SK-N-SH (cell line): ENCODE measurements around the gene CDK14. TPM values are rescaled to one million over a fixed set of nuclear protein-coding genes. Genes with fewer than 3 reads are reported as not detected.

Experiments used
- CTCF ChIA-PET: fragments of 300-600, 350-600 bp; formaldehyde crosslinking; extraction: SDS; loops from one replicate; lab custom pipeline; 2021; lab: Yijun Ruan, JAX
- POLR2A ChIA-PET: fragments of 350-600 bp; sonication (Branson Sonifier 250); formaldehyde crosslinking; extraction: SDS; loops from one replicate; lab custom pipeline; 2020; ENCODE audit warnings: antibody characterized with exemption, inconsistent platforms; lab: Yijun Ruan, JAX
- DNase-seq: peaks from one replicate; pipeline ENCODE4 v3.0.0; 2012
- H2AFZ ChIP-seq: fragments of 200-600 bp; sonication (generic); 2 replicates; pipeline ENCODE4 v1.8.1; 2016; ENCODE audit warnings: antibody characterized with exemption, mild to moderate bottlenecking, low read depth
- H3F3A ChIP-seq: fragments of 200-600 bp; sonication (generic); replicated peaks from 2 replicates; pipeline ENCODE3; 2016; ENCODE audit warnings: antibody characterized with exemption, mild to moderate bottlenecking; ENCODE audit not compliant: insufficient read depth
- H3K27ac ChIP-seq, 2 experiments: fragments of 200-500 bp in 1 of 2; fragments of 200-600 bp in 1 of 2; sonication (Bioruptor generic) in 1 of 2; sonication (generic), shearing (Covaris generic) in 1 of 2; 2 replicates each; pipeline versions ENCODE4 v1.5.1 to v1.6.1; 2014 to 2016; ENCODE audit warnings: low read depth in 2 of 2, inconsistent platforms in 1 of 2, low read length in 1 of 2, mild to moderate bottlenecking in 1 of 2, mixed read lengths in 1 of 2
- H3K27me3 ChIP-seq: fragments of 200-600 bp; sonication (generic), shearing (Covaris generic); 2 replicates; pipeline ENCODE4 v1.6.1; 2016; ENCODE audit warnings: mixed run types; ENCODE audit not compliant: insufficient read depth
- H3K36me3 ChIP-seq, 2 experiments: fragments of 200-500 bp in 1 of 2; fragments of 200-600 bp in 1 of 2; sonication (Bioruptor generic) in 1 of 2; sonication (generic) in 1 of 2; replicated peaks in 1 of 2; 2 replicates each; pipeline versions ENCODE3 to v1.5.1; 2014 to 2016; ENCODE audit warnings: low read length in 1 of 2, mild to moderate bottlenecking in 1 of 2; ENCODE audit not compliant: insufficient read depth in 2 of 2, control insufficient read depth in 1 of 2
- H3K4me1 ChIP-seq, 2 experiments: fragments of 200-500 bp in 1 of 2; fragments of 200-600 bp in 1 of 2; sonication (Bioruptor generic) in 1 of 2; sonication (generic), shearing (Covaris generic) in 1 of 2; 2 replicates each; pipeline versions ENCODE4 v1.5.1 to v1.6.1; 2014 to 2016; ENCODE audit warnings: low read depth in 1 of 2, low read length in 1 of 2, mixed run types in 1 of 2; ENCODE audit not compliant: insufficient read depth in 2 of 2, control insufficient read depth in 1 of 2
- H3K4me2 ChIP-seq: fragments of 200-600 bp; sonication (generic), shearing (Covaris generic); 2 replicates; pipeline ENCODE4 v1.6.1; 2017; ENCODE audit warnings: mixed run types
- H3K4me3 ChIP-seq, 2 experiments: fragments of 200-500 bp in 1 of 2; fragments of 200-600 bp in 1 of 2; sonication (Bioruptor generic) in 1 of 2; sonication (generic), shearing (Covaris generic) in 1 of 2; 2 replicates each; pipeline versions ENCODE4 v1.5.1 to v1.8.1; 2014 to 2016; ENCODE audit warnings: low read depth in 2 of 2, inconsistent platforms in 1 of 2, low read length in 1 of 2, mild to moderate bottlenecking in 1 of 2, mixed read lengths in 1 of 2, moderate library complexity in 1 of 2
- H3K79me2 ChIP-seq: fragments of 200-600 bp; sonication (generic); 2 replicates; pipeline ENCODE4 v1.8.1; 2017; ENCODE audit warnings: mild to moderate bottlenecking; ENCODE audit not compliant: insufficient read depth
- H3K9ac ChIP-seq: fragments of 200-600 bp; sonication (generic); 2 replicates; pipeline ENCODE4 v1.6.1; 2017; ENCODE audit warnings: mixed run types
- H3K9me2 ChIP-seq: fragments of 200-600 bp; sonication (generic); 2 replicates; pipeline ENCODE4 v1.6.1; 2017; ENCODE audit warnings: mixed run types
- H3K9me3 ChIP-seq: fragments of 200-600 bp; sonication (generic); 2 replicates; pipeline ENCODE4 v1.6.1; 2017; ENCODE audit warnings: mixed run types, mild to moderate bottlenecking, moderate library complexity
- H4K20me1 ChIP-seq: fragments of 200-600 bp; sonication (generic); 2 replicates; pipeline ENCODE4 v1.6.1; 2017; ENCODE audit warnings: mild to moderate bottlenecking, mixed run types; ENCODE audit not compliant: insufficient read depth
- ELF1 ChIP-seq: IDR thresholded peaks from 2 replicates; pipeline ENCODE4 v1.4.0; 2012
- FOXM1 ChIP-seq: IDR thresholded peaks from 2 replicates; pipeline ENCODE4 v1.4.0; 2012; ENCODE audit warnings: low read depth, mild to moderate bottlenecking
- JUND ChIP-seq: IDR thresholded peaks from 2 replicates; pipeline ENCODE4 v1.4.0; 2012
- MEF2A ChIP-seq: IDR thresholded peaks from 2 replicates; pipeline ENCODE4 v1.4.0; 2012; ENCODE audit warnings: low read depth, borderline replicate concordance
- NRF1 ChIP-seq: IDR thresholded peaks from 2 replicates; pipeline ENCODE4 v1.6.1; 2012; ENCODE audit warnings: low read depth, mild to moderate bottlenecking, low read length
- RAD21 ChIP-seq: IDR thresholded peaks from 2 replicates; pipeline ENCODE4 v1.6.1; 2012; ENCODE audit warnings: mild to moderate bottlenecking, low read length
- SIN3A ChIP-seq: IDR thresholded peaks from 2 replicates; pipeline ENCODE4 v1.6.1; 2012; ENCODE audit warnings: low read depth, mild to moderate bottlenecking, low read length, moderate library complexity, borderline replicate concordance
- SMC3 ChIP-seq: IDR thresholded peaks from 2 replicates; pipeline ENCODE4 v1.6.1; 2012; ENCODE audit warnings: low read depth, low read length, improper control_type of control experiment
- WGBS: methylation state at CpG from one replicate; pipeline ENCODE4 v1.1.6; 2017; ENCODE audit warnings: low lambda C conversion rate; 5-methylcytosine and 5-hydroxymethylcytosine counted together
- polyA plus RNA-seq, 3 experiments: library from polyadenylated mRNA; depleted of rRNA; stranded (reverse); fragments of >200 nt; gene quantifications; 2 replicates each; pipeline ENCODE4 v1.2.3, GENCODE V29; 2012
- TF ChIP-seq, protein P1 (sequence below): IDR thresholded peaks from 2 replicates; pipeline ENCODE4; 2012
- TF ChIP-seq, protein P2 (sequence below): fragments of 150-350 bp; IDR thresholded peaks from 2 replicates; pipeline ENCODE4 v1.6.1; 2017; ENCODE audit warnings: antibody characterized with exemption, low read length, low read depth, borderline replicate concordance
- TF ChIP-seq, protein P3 (sequence below): IDR thresholded peaks from 2 replicates; pipeline ENCODE4 v1.4.0; 2012; ENCODE audit warnings: low read depth, borderline replicate concordance
- TF ChIP-seq, protein P4 (sequence below): IDR thresholded peaks from 2 replicates; pipeline ENCODE4 v1.6.1; 2012; ENCODE audit warnings: mild to moderate bottlenecking, low read depth, low read length, moderate library complexity
- TF ChIP-seq, protein P5 (sequence below): fragments of 200-600 bp; sonication (generic); IDR thresholded peaks from 2 replicates; pipeline ENCODE4 v1.6.1; 2017; ENCODE audit warnings: antibody characterized with exemption, mild to moderate bottlenecking, moderate library complexity

Gene CDK14
- polyA plus RNA-seq, 1 of the 3 experiments (the other 2 are of a cell fraction), result 13.9 TPM

DNA sequence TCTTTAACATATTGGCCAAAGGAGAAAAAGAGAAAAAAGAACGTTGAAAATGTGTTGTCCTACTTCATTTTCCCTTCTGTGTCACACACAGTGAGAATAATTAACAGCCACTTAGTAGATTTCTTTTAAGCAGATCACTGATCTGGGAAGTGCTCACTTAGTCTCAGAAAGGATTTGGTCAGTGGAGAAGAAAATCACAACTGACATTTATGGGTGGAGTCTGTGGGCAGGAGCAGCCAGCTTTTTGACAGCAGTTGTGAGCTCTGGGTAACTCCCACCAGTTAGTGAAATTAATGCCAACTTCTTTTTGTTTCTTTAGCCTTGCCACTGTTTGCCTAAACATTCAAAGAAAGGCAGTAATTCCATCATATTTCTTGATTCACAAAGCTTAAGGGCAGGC lies 49.7 kb downstream of the CDK14 start:
- Histone ChIP-seq H3K4me1 (peaks cover 0 to 4% of the 10 kb centered on the region in 2 experiments; a peak in 2 of 4 replicates), H3K4me2 (no peak overlapping the region), H4K20me1 (peaks cover 14% of the 10 kb centered on the region; the same call in 1 of the 2 replicates), H2AFZ (no peak overlapping the region), H3K4me3 (no peak overlapping the region), H3K36me3 (peaks cover 0 to 31% of the 10 kb centered on the region in 2 experiments), H3K27ac (no peak overlapping the region), H3K27me3 (no peaks in the 10 kb centered on the region), H3F3A (peaks cover 9% of the 10 kb centered on the region), H3K9me2 (no peaks in the 10 kb centered on the region), H3K9me3 (peaks cover 18% of the 10 kb centered on the region; the same call in 1 of the 2 replicates), H3K9ac (no peak overlapping the region), H3K79me2 (peaks cover 94% of the 10 kb centered on the region)
- CTCF ChIA-PET, result interaction anchor here (0.6 to 1.8 kb wide), 5 partner anchors 16 to 1207 kb away, joined by 3 to 13 read pairs (median 3); partner anchors contain the start of gene CDK14
- TF ChIP-seq SMC3, result no peak
- TF ChIP-seq, protein P1, sequence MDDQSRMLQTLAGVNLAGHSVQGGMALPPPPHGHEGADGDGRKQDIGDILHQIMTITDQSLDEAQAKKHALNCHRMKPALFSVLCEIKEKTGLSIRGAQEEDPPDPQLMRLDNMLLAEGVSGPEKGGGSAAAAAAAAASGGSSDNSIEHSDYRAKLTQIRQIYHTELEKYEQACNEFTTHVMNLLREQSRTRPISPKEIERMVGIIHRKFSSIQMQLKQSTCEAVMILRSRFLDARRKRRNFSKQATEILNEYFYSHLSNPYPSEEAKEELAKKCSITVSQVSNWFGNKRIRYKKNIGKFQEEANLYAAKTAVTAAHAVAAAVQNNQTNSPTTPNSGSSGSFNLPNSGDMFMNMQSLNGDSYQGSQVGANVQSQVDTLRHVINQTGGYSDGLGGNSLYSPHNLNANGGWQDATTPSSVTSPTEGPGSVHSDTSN, result peak; percentile 80
- 31% methylated on average over 1 of the region's 1 CpG for WGBS
- no peak for DNase-seq
- POLR2A ChIA-PET, result no interaction called here

DNA sequence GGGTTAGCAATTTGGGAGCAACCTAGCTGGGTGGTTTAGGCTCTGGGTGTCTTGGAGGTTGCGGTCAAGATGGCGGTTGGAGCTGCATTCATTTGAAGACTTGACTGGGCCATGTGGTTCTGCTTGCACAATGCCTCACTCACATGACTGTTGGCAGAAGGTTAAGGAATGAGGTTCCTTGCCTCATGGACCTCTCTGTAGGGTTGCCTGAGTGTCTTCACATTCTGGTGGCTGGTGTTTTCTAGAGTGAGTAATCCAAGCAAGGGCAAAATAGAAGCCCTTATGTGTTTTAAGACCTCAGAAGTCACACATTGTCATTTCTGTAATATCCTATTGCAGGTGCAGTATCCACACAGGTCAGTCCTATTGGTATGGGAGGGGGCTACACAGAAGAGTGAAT lies 52.0 kb downstream of the CDK14 start:
- Histone ChIP-seq H3K79me2 (peaks cover 94% of the 10 kb centered on the region), H3K4me3 (no peak overlapping the region), H3K36me3 (peaks cover 0 to 25% of the 10 kb centered on the region in 2 experiments), H3K4me2 (no peak overlapping the region), H2AFZ (no peak overlapping the region), H3K9me2 (no peaks in the 10 kb centered on the region), H3K27me3 (no peaks in the 10 kb centered on the region), H3F3A (peaks cover 9% of the 10 kb centered on the region), H3K27ac (no peak overlapping the region), H3K9ac (no peak overlapping the region), H3K4me1 (peaks cover 0 to 4% of the 10 kb centered on the region in 2 experiments; a peak in 2 of 4 replicates), H4K20me1 (peaks cover 11% of the 10 kb centered on the region; the same call in 1 of the 2 replicates), H3K9me3 (peaks cover 12% of the 10 kb centered on the region; the same call in 1 of the 2 replicates)
- ChIA-PET CTCF (interaction anchor here (1.3 to 2.0 kb wide), 2 partner anchors 52 to 387 kb away, joined by 4 to 6 read pairs; partner anchors contain the start of gene CDK14), POLR2A (no interaction called here)
- no peak for DNase-seq
- no peak for TF ChIP-seq SIN3A
- TF ChIP-seq, protein P2, sequence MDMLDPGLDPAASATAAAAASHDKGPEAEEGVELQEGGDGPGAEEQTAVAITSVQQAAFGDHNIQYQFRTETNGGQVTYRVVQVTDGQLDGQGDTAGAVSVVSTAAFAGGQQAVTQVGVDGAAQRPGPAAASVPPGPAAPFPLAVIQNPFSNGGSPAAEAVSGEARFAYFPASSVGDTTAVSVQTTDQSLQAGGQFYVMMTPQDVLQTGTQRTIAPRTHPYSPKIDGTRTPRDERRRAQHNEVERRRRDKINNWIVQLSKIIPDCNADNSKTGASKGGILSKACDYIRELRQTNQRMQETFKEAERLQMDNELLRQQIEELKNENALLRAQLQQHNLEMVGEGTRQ, result no peak
- TF ChIP-seq, protein P3, sequence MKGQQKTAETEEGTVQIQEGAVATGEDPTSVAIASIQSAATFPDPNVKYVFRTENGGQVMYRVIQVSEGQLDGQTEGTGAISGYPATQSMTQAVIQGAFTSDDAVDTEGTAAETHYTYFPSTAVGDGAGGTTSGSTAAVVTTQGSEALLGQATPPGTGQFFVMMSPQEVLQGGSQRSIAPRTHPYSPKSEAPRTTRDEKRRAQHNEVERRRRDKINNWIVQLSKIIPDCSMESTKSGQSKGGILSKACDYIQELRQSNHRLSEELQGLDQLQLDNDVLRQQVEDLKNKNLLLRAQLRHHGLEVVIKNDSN, result no peak
- no peak for TF ChIP-seq NRF1
- no peak for TF ChIP-seq JUND
- no peak for TF ChIP-seq SMC3
- TF ChIP-seq, protein P1, result no peak
- no peak for TF ChIP-seq MEF2A
- TF ChIP-seq, protein P4, sequence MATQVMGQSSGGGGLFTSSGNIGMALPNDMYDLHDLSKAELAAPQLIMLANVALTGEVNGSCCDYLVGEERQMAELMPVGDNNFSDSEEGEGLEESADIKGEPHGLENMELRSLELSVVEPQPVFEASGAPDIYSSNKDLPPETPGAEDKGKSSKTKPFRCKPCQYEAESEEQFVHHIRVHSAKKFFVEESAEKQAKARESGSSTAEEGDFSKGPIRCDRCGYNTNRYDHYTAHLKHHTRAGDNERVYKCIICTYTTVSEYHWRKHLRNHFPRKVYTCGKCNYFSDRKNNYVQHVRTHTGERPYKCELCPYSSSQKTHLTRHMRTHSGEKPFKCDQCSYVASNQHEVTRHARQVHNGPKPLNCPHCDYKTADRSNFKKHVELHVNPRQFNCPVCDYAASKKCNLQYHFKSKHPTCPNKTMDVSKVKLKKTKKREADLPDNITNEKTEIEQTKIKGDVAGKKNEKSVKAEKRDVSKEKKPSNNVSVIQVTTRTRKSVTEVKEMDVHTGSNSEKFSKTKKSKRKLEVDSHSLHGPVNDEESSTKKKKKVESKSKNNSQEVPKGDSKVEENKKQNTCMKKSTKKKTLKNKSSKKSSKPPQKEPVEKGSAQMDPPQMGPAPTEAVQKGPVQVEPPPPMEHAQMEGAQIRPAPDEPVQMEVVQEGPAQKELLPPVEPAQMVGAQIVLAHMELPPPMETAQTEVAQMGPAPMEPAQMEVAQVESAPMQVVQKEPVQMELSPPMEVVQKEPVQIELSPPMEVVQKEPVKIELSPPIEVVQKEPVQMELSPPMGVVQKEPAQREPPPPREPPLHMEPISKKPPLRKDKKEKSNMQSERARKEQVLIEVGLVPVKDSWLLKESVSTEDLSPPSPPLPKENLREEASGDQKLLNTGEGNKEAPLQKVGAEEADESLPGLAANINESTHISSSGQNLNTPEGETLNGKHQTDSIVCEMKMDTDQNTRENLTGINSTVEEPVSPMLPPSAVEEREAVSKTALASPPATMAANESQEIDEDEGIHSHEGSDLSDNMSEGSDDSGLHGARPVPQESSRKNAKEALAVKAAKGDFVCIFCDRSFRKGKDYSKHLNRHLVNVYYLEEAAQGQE, result no peak
- TF ChIP-seq FOXM1, result no peak
- TF ChIP-seq ELF1, result no peak
- TF ChIP-seq, protein P5, sequence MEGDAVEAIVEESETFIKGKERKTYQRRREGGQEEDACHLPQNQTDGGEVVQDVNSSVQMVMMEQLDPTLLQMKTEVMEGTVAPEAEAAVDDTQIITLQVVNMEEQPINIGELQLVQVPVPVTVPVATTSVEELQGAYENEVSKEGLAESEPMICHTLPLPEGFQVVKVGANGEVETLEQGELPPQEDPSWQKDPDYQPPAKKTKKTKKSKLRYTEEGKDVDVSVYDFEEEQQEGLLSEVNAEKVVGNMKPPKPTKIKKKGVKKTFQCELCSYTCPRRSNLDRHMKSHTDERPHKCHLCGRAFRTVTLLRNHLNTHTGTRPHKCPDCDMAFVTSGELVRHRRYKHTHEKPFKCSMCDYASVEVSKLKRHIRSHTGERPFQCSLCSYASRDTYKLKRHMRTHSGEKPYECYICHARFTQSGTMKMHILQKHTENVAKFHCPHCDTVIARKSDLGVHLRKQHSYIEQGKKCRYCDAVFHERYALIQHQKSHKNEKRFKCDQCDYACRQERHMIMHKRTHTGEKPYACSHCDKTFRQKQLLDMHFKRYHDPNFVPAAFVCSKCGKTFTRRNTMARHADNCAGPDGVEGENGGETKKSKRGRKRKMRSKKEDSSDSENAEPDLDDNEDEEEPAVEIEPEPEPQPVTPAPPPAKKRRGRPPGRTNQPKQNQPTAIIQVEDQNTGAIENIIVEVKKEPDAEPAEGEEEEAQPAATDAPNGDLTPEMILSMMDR, result no peak
- no peak for TF ChIP-seq RAD21
- 96% methylated on average over 2 of the region's 2 CpGs for WGBS
